WTC11 (cell line): ENCODE results near the gene TCAIM. TPM values are rescaled to one million over a fixed set of nuclear protein-coding genes. Genes with fewer than 3 reads are reported as not detected.

Source experiments
- AR ChIP-seq: fragments of 250-450 bp; sonication (Bioruptor Pico); IDR thresholded peaks from 2 replicates; pipeline ENCODE4 v1.9.0; 2021; ENCODE audit warnings: mild to moderate bottlenecking
- ARID4B ChIP-seq: sonication (generic); formaldehyde crosslinking; IDR thresholded peaks from 2 replicates; pipeline ENCODE4 v1.8.0; 2023; ENCODE audit warnings: missing genetic modification reagents, mild to moderate bottlenecking, borderline replicate concordance
- E2F1 ChIP-seq: sonication (generic); formaldehyde crosslinking; IDR thresholded peaks from 2 replicates; pipeline ENCODE4 v1.8.0; 2022; ENCODE audit warnings: mild to moderate bottlenecking, missing genetic modification reagents
- FOXJ3 ChIP-seq: sonication (generic); formaldehyde crosslinking; IDR thresholded peaks from 2 replicates; pipeline ENCODE4 v1.9.0; 2021; ENCODE audit warnings: missing genetic modification reagents, mild to moderate bottlenecking, borderline replicate concordance
- JUN ChIP-seq: sonication (generic); formaldehyde crosslinking; IDR thresholded peaks from 2 replicates; pipeline ENCODE4 v1.8.0; 2023; ENCODE audit warnings: mild to moderate bottlenecking, missing genetic modification reagents
- KAT7 ChIP-seq: sonication (generic); formaldehyde crosslinking; IDR thresholded peaks from 2 replicates; pipeline ENCODE4 v1.8.1; 2023; ENCODE audit warnings: missing genetic modification reagents, mild to moderate bottlenecking, borderline replicate concordance
- MYBL2 ChIP-seq: sonication (generic); formaldehyde crosslinking; IDR thresholded peaks from 2 replicates; pipeline ENCODE4 v1.8.1; 2023; ENCODE audit warnings: mild to moderate bottlenecking, moderate library complexity, missing genetic modification reagents
- PRDM15 ChIP-seq: sonication (generic); formaldehyde crosslinking; IDR thresholded peaks from 2 replicates; pipeline ENCODE4 v1.8.0; 2022; ENCODE audit warnings: missing genetic modification reagents
- TEAD4 ChIP-seq: sonication (generic); formaldehyde crosslinking; IDR thresholded peaks from 2 replicates; pipeline ENCODE4 v1.8.0; 2022; ENCODE audit warnings: mild to moderate bottlenecking, missing genetic modification reagents
- ZNF121 ChIP-seq: sonication (generic); formaldehyde crosslinking; IDR thresholded peaks from 2 replicates; pipeline ENCODE4 v1.8.0; 2023; ENCODE audit warnings: missing genetic modification reagents
- ZNF263 ChIP-seq: sonication (generic); formaldehyde crosslinking; IDR thresholded peaks from 2 replicates; pipeline ENCODE4 v1.8.1; 2022; ENCODE audit warnings: low read depth, mild to moderate bottlenecking, moderate library complexity, missing genetic modification reagents
- ZNF396 ChIP-seq: fragments of 250-450 bp; sonication (Bioruptor Pico); IDR thresholded peaks from 2 replicates; pipeline ENCODE4 v1.8.0; 2021; ENCODE audit warnings: mild to moderate bottlenecking, moderate library complexity, borderline replicate concordance
- ZNF512 ChIP-seq: sonication (generic); formaldehyde crosslinking; IDR thresholded peaks from 2 replicates; pipeline ENCODE4 v1.8.1; 2022; ENCODE audit warnings: missing genetic modification reagents, borderline replicate concordance
- ZNF671 ChIP-seq: fragments of 250-450 bp; sonication (Bioruptor Pico); IDR thresholded peaks from 2 replicates; pipeline ENCODE4 v1.8.0; 2021; ENCODE audit warnings: mild to moderate bottlenecking
- total RNA-seq: library from RNA; stranded (reverse); gene quantifications from 3 replicates; pipeline ENCODE4 v1.2.3, GENCODE V29; 2021

The TCAIM gene
- total RNA-seq, 1 experiment from 2014 or later, result 18.9 TPM

GRCh38 chr3:44330444-44330843, 8.1 kb upstream of the TCAIM start (continued):
- TF ChIP-seq PRDM15 (CRISPR knock-in tag), result no peak
- no peak for TF ChIP-seq ZNF512
- no peak for TF ChIP-seq ZNF671 (CRISPR knock-in tag)
- TF ChIP-seq FOXJ3 (CRISPR knock-in tag), result no peak
- no peak for TF ChIP-seq ZNF263 (CRISPR knock-in tag)
- no peak for TF ChIP-seq KAT7 (CRISPR knock-in tag)
- TF ChIP-seq MYBL2 (CRISPR knock-in tag), result no peak
- no peak for TF ChIP-seq ZNF396 (CRISPR knock-in tag)
- no peak for TF ChIP-seq ARID4B (CRISPR knock-in tag)
- no peak for TF ChIP-seq TEAD4 (CRISPR knock-in tag)
- no peak for TF ChIP-seq E2F1
- TF ChIP-seq AR (CRISPR knock-in tag), result no peak
- TF ChIP-seq JUN (CRISPR knock-in tag), result no peak
- TF ChIP-seq ZNF121 (CRISPR knock-in tag), result no peak
- TF ChIP-seq, all 79 proteins: peak for 0
